ENCODE data around the gene CD8B. TPM values are rescaled to one million over a fixed set of nuclear protein-coding genes. Genes with fewer than 3 reads are reported as not detected.

Gene CD8B
- total RNA-seq, 2 donors from 2014 or later, result 1.5 to 1.8 TPM

- H3K36me3 ChIP-seq, result no peaks in the 10 kb centered on the region
- DNase-seq, result no peak
- no peaks in the 10 kb centered on the region for H3K4me1 ChIP-seq
- no peak within 1 kb of the TSS for H3K27ac ChIP-seq
- peak within 1 kb of the TSS in 1 of 2 donors; percentile 35 for H3K9ac ChIP-seq (ENCODE audit: low read depth in 2 of 2, low read length in 2 of 2)
- no peaks in the 10 kb centered on the region for H3K9me3 ChIP-seq
- peak within 1 kb of the TSS; percentile 19 for H3K4me3 ChIP-seq
- peaks cover 50% of the 10 kb centered on the region for H3K27me3 ChIP-seq
- intact Hi-C loops (cut with DNase I), result no loop called here
- TF ChIP-seq, protein P1, sequence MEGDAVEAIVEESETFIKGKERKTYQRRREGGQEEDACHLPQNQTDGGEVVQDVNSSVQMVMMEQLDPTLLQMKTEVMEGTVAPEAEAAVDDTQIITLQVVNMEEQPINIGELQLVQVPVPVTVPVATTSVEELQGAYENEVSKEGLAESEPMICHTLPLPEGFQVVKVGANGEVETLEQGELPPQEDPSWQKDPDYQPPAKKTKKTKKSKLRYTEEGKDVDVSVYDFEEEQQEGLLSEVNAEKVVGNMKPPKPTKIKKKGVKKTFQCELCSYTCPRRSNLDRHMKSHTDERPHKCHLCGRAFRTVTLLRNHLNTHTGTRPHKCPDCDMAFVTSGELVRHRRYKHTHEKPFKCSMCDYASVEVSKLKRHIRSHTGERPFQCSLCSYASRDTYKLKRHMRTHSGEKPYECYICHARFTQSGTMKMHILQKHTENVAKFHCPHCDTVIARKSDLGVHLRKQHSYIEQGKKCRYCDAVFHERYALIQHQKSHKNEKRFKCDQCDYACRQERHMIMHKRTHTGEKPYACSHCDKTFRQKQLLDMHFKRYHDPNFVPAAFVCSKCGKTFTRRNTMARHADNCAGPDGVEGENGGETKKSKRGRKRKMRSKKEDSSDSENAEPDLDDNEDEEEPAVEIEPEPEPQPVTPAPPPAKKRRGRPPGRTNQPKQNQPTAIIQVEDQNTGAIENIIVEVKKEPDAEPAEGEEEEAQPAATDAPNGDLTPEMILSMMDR (IDR thresholded peaks at IDR 0.05), result no peak
Observed at GRCh38 chr2:86790676-86791572, 70.8 kb downstream of the CD8B start, which contains the start of gene CD8A. Gene CD8A, minus strand, starts transcription at chr2:86790913. Its CDS starts 88 bp downstream, at chr2:86790825.

- H3K9me3 ChIP-seq, result no peaks in the 10 kb centered on the region
- no peaks in the 10 kb centered on the region for H3K36me3 ChIP-seq
- no peak overlapping the region for H3K27ac ChIP-seq
- intact Hi-C loops (cut with DNase I), result no loop called here
- H3K4me3 ChIP-seq, result peak overlapping the region; percentile 19
- DNase-seq, result no peak
- H3K9ac ChIP-seq (ENCODE audit: low read depth in 2 of 2, low read length in 2 of 2), result peak overlapping the region in 1 of 2 donors; percentile 24
- no peaks in the 10 kb centered on the region for H3K4me1 ChIP-seq
- peaks cover 50% of the 10 kb centered on the region for H3K27me3 ChIP-seq
- TF ChIP-seq, protein P1 (IDR thresholded peaks at IDR 0.05), result no peak
Observed at GRCh38 chr2:86790134-86790675, 71.5 kb downstream of the CD8B start.

DNA sequence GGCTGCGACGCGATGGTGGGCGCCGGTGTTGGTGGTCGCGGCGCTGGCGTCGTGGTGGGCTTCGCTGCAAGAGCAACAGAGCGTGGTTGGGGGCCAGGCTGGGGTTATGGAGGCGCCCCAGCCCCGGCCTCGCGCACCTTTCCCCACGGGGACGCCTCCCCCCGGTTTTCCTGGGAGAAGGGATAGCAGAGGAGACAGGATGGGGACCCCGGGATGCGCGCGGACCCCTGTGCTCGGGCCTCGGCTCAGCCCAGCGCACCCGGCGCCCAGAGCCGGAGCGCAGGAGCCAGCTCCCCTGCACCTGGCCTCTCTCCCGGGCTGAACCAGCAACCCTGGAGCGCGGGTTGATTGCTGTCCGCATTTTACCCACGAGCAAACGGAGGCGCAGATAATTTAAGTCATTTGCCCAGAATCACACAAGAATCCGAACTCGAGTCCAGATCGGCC is 72.0 kb downstream of the CD8B start:
- intact Hi-C loops (cut with DNase I), result no loop called here
- TF ChIP-seq, protein P1 (IDR thresholded peaks at IDR 0.05), result no peak
- H3K27me3 ChIP-seq, result peaks cover 50% of the 10 kb centered on the region
- no peak for DNase-seq
- no peaks in the 10 kb centered on the region for H3K9me3 ChIP-seq
- H3K27ac ChIP-seq, result no peak overlapping the region
- H3K4me3 ChIP-seq, result no peak overlapping the region
- H3K9ac ChIP-seq (ENCODE audit: low read depth in 2 of 2, low read length in 2 of 2), result no peak overlapping the region
- no peaks in the 10 kb centered on the region for H3K4me1 ChIP-seq
- no peaks in the 10 kb centered on the region for H3K36me3 ChIP-seq

- Histone ChIP-seq H3K36me3 (no peaks in the 10 kb centered on the region), H3K9ac (ENCODE audit: low read depth in 2 of 2, low read length in 2 of 2) (no peak overlapping the region), H3K27ac (no peak overlapping the region), H3K4me1 (no peaks in the 10 kb centered on the region), H3K4me3 (no peak overlapping the region), H3K9me3 (no peaks in the 10 kb centered on the region), H3K27me3 (peaks cover 50% of the 10 kb centered on the region)
- intact Hi-C loops (cut with DNase I), result no loop called here
- TF ChIP-seq, protein P1 (IDR thresholded peaks at IDR 0.05), result no peak
- no peak for DNase-seq
Observed at GRCh38 chr2:86788881-86789686, 72.6 kb downstream of the CD8B start.

- H3K27ac ChIP-seq, result no peak overlapping the region
- intact Hi-C loops (cut with DNase I), result no loop called here
- TF ChIP-seq, protein P1 (IDR thresholded peaks at IDR 0.05), result no peak
- peaks cover 44% of the 10 kb centered on the region for H3K27me3 ChIP-seq
- no peak for DNase-seq
- no peak overlapping the region for H3K4me3 ChIP-seq
- H3K9me3 ChIP-seq, result no peaks in the 10 kb centered on the region
- no peaks in the 10 kb centered on the region for H3K4me1 ChIP-seq
- H3K9ac ChIP-seq (ENCODE audit: low read depth in 2 of 2, low read length in 2 of 2), result no peak overlapping the region
- no peaks in the 10 kb centered on the region for H3K36me3 ChIP-seq
Observed at GRCh38 chr2:86788165-86788564, 73.5 kb downstream of the CD8B start.
